ENCODE measurements around the gene PARP8.

The PARP8 gene

DNA sequence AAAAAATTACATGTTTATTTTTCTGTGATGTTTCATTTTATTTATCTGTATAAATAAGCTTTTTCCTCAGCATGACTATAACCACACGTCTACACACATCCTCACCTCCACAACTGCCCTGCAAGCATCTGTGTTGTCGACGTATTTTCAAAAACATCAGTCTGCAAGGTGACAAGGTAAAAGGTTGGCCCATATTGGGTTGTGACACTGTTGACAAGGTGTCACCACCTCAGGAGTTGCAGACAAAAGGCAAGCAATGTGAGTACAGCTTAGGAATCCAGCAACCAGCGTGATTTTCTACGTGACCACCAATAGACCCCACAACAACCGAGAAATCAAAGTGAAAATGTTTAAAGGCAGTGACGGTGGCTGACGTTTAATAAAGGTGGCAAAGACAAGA is 187.6 kb downstream of the PARP8 start:
- DNase-seq (ENCODE audit: low read depth): no peak

GRCh38 chr5:50855001-50855400 is 188.6 kb downstream of the PARP8 start:
- DNase-seq (ENCODE audit: low read depth): no peak

- DNase-seq (ENCODE audit: low read depth): no peak
These were observed 190.1 kb downstream of the PARP8 start for GRCh38 chr5:50856401-50857119.

- DNase-seq (ENCODE audit: low read depth): no peak
These were observed 197.2 kb downstream of the PARP8 start for GRCh38 chr5:50863534-50864170.

- no peak for DNase-seq (ENCODE audit: low read depth)
These were observed 198.0 kb downstream of the PARP8 start for GRCh38 chr5:50864466-50864865.

DNA sequence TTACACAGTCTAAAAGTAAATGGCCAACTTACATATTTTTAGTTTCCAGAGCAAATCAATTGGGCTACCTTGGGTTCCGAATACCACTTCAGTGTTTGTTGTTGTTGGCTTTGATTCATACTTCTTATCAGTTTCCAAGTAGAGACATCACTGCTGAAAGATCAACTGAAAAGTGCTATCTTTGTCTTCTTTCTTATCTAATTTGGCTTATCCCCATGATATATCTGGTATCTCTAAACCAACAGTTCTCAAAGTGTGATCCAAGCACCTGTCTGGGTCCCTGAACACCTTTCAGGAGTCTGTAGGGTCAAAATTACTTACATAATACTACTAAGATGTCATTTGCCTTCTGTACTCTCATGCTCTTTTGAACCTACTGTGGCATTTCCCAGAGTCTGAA is 200.0 kb downstream of the PARP8 start:
- DNase-seq (ENCODE audit: low read depth): no peak

- DNase-seq (ENCODE audit: low read depth): no peak
These were observed 200.7 kb downstream of the PARP8 start for GRCh38 chr5:50867140-50867539.

DNA sequence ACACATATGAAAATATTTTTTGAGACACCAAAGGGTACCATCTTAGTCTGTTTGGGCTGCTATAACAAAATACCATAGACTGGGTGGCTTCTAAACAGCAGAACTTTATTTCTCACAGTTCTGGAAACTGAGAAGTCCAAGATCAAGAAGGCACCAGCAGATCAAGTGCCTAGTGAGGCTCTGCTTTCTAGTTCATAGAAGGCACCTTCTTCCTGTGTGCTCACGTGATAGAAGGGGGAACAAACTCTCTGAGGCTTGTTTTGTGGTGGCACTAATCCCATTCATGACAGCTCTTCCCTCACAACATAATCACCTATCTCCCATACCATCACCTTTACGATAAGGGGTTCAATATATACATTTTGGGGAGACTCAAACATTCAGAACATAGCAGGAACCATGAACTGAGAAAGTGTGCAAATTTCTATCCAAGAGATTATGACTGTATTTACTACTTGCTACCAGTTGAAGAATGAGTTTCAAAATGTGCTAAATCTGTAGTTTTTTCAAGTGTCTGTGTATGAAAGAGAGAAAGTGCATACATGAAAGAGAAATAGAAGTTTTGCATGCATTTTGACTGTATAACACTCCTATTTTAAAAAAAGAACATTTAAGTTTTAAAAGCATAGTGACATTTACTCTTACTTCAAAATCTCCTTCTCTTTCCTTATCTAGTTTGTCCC is 207.3 kb downstream of the PARP8 start:
- no peak for DNase-seq (ENCODE audit: low read depth)

GRCh38 chr5:50874306-50875001 is 208.0 kb downstream of the PARP8 start:
- no peak for DNase-seq (ENCODE audit: low read depth)

GRCh38 chr5:50875002-50875344 is 208.5 kb downstream of the PARP8 start:
- DNase-seq (ENCODE audit: low read depth): no peak

DNA sequence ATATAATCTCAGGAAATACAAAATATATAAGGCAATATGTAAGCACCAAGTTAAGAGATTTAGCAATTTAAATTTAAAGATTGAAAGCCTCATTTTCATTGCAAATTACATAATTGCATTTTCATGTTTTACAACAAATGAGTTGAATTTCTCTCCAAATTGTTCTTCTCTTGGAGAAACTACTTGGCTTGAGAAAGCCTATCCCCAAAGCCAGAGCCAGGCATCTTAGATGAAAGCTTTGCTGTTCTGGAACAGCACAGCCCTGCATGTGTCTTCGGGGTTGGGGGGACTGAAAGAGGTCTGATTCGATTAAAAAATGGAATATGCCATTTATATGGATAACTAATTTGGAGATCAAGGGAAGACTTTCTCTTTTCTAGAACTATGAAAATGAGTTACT is 212.0 kb downstream of the PARP8 start:
- no peak for DNase-seq (ENCODE audit: low read depth)

DNA sequence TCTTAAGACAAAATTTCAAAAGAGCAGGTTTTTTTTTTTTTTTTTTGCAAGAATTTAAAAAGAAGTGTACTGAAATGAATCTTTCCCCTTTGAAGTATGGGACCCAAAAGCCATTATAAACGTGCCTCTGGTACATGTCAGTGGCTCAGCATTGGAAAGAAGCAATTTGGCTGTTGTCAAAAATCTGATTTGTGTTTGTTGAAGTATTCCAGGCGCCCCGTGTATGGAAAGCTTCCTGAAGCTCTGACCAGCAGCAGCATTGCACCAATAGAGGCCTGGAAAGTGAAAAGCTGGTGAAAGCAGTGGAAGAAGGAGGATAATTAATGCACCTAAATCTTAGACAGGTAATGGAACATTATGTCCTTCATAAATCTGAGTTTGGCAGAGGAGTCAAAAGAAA is 215.0 kb downstream of the PARP8 start:
- DNase-seq (ENCODE audit: low read depth): no peak

DNA sequence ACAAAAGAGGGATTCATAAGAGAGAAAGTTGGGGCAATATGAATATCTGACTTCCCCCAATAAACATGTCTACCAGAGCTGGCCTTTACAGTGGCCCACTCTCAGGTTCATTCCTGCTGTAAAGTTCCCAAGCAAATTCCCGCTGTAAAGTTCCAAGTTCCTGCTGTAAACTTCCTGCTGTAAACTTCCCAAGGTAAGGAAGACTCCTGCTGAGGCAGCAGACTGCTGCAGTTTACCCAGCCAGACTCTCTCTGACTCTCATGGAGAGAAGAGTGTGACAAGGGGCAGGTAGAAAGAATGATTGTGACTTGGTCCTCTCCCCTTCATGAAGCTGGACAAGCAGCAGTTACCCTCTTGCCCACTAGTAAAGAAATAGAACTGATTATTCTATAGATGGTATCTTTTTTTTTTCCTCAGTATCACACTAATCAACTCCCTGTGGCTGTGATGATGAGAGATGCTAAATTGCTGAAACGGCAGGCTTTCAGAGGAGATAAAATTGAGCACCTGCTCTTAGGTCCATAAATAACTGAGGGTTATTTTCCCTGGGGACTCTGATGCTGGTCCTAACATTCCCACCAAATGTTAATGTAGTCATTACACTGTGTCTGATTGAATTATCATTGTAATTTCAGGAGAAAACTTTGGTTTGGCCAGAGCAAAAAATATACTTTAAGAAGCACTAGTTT is 220.4 kb downstream of the PARP8 start:
- DNase-seq (ENCODE audit: low read depth): no peak

GRCh38 chr5:50887889-50888633 is 221.6 kb downstream of the PARP8 start:
- no peak for DNase-seq (ENCODE audit: low read depth)

DNA sequence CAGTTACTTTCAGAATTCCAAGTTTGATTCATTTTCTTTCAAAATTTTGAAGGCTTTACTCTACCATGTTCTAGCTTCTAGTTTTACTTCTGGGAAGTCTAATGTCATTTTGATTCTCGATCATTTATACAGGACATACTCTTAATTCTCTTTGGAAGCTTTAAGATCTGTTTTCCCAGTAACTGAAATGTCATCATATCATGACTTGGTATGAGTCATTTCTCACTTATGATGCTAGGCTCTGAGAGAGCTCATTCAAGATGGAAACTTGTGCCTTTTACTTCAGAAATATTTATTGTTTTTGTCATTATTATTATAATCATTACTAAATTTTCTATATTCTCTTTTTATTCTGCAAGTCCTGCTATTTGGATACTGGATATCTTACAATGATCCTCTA is 222.3 kb downstream of the PARP8 start:
- no peak for DNase-seq (ENCODE audit: low read depth)

DNA sequence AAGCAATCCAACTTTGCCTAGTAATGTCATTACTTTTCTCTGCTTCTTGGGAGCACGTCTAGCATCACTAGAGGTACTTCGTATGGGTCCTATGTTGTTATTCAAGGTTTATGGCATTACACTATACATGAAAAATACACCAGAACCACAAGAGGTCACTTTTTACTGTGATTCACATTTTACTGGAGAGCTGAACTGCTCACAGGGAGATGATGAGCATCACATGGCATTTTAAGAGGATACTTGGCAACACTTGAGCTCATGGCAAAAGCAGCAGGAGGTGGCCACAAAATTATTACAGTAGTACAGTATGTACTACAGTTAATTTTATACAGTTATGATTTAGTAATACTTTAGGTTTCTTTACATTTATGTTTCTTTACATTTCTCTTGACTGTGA is 223.4 kb downstream of the PARP8 start:
- DNase-seq (ENCODE audit: low read depth): no peak
